Neutrophil (primary cell): ENCODE results near the gene ADCY1.

ENCODE experiments used
- H3K27ac ChIP-seq: fragments of 200-600 bp; sonication (generic); 2 replicates; pipeline ENCODE4 v1.5.1; 2016; ENCODE audit warnings: mild to moderate bottlenecking, moderate library complexity
- H3K27me3 ChIP-seq: fragments of 200-600 bp; sonication (generic); 2 replicates; pipeline ENCODE4 v1.6.0; 2016; ENCODE audit warnings: mild to moderate bottlenecking
- H3K36me3 ChIP-seq: fragments of 200-600 bp; sonication (generic); 2 replicates; pipeline ENCODE4 v1.5.1; 2017
- H3K4me1 ChIP-seq, 2 experiments: fragments of 200-600 bp in 1 of 2; sonication (generic) in 1 of 2; 1 replicate in 1 of 2; 2 replicates in 1 of 2; pipeline versions ENCODE4 v1.5.1 to v1.6.1; 2013 to 2016; ENCODE audit warnings: low read depth in 1 of 2, low read length in 1 of 2, mild to moderate bottlenecking in 1 of 2, moderate library complexity in 1 of 2; ENCODE audit not compliant: control insufficient read depth in 1 of 2, insufficient read depth in 1 of 2
- H3K4me3 ChIP-seq, 2 experiments: fragments of 200-600 bp in 1 of 2; sonication (generic) in 1 of 2; 1 replicate in 1 of 2; 2 replicates in 1 of 2; pipeline ENCODE4 v1.5.1; 2013 to 2016; ENCODE audit warnings: low read depth in 1 of 2, low read length in 1 of 2, mild to moderate bottlenecking in 1 of 2, moderate library complexity in 1 of 2
- H3K9me3 ChIP-seq: fragments of 200-600 bp; sonication (generic); 2 replicates; pipeline ENCODE4 v1.5.1; 2016
- TF ChIP-seq, protein P1 (sequence below): fragments of 200-600 bp; sonication (generic); IDR thresholded peaks from 2 replicates; pipeline ENCODE4 v1.5.1; 2016; ENCODE audit warnings: antibody characterized with exemption

ADCY1 gene

GRCh38 chr7:45647967-45648670 lies 74.0 kb downstream of the ADCY1 start:
- Histone ChIP-seq H3K27me3 (no peaks in the 10 kb centered on the region), H3K9me3 (no peaks in the 10 kb centered on the region), H3K36me3 (no peaks in the 10 kb centered on the region), H3K4me3 (no peak overlapping the region), H3K4me1 (no peaks in the 10 kb centered on the region), H3K27ac (no peak overlapping the region)
- TF ChIP-seq, protein P1, sequence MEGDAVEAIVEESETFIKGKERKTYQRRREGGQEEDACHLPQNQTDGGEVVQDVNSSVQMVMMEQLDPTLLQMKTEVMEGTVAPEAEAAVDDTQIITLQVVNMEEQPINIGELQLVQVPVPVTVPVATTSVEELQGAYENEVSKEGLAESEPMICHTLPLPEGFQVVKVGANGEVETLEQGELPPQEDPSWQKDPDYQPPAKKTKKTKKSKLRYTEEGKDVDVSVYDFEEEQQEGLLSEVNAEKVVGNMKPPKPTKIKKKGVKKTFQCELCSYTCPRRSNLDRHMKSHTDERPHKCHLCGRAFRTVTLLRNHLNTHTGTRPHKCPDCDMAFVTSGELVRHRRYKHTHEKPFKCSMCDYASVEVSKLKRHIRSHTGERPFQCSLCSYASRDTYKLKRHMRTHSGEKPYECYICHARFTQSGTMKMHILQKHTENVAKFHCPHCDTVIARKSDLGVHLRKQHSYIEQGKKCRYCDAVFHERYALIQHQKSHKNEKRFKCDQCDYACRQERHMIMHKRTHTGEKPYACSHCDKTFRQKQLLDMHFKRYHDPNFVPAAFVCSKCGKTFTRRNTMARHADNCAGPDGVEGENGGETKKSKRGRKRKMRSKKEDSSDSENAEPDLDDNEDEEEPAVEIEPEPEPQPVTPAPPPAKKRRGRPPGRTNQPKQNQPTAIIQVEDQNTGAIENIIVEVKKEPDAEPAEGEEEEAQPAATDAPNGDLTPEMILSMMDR = no peak

GRCh38 chr7:45648671-45648995 lies 74.5 kb downstream of the ADCY1 start:
- no peaks in the 10 kb centered on the region for H3K27me3 ChIP-seq

DNA sequence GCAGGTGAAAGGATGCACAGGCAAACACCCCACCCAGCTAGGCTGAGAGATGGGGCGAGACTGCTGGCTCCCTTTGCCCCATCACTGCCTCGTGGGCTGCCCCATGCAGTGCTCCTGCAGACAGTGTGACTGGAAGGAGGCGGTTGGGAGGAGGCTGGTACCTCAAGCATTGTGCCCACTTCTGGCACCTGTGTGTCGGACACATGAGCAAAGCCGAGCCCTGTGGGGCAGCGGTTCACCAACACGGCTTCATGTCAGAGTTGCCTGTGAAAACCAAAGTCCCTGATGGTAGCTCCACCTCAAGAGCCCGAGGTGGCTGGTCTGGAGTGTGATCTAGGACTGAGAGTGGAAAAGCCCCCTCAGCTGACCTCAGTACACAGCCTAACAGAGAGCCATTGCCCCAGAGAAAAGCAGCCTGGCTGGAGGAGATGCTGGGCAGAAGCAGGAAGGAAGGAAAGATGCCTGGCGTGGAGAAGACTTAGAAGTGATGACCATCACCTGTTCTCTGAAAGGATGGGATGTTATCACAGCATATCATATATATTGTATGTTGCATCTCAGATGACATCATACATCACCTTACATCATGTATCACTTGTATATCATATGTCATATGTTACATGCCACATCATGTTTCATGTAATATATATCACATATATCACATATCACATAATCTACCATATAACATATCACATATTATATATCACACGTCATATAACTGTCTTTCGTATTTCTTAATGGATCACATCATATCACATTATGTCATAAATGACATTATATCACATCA lies 75.6 kb downstream of the ADCY1 start:
- Histone ChIP-seq H3K9me3 (no peaks in the 10 kb centered on the region), H3K27ac (no peak overlapping the region), H3K4me1 (no peaks in the 10 kb centered on the region), H3K36me3 (no peaks in the 10 kb centered on the region), H3K4me3 (no peak overlapping the region), H3K27me3 (no peaks in the 10 kb centered on the region)
- TF ChIP-seq, protein P1 = no peak

More at GRCh38 chr7:45648671-45648995, 74.5 kb downstream of the ADCY1 start:
- Histone ChIP-seq H3K4me3 (no peak overlapping the region), H3K27ac (no peak overlapping the region), H3K4me1 (no peaks in the 10 kb centered on the region), H3K9me3 (no peaks in the 10 kb centered on the region), H3K36me3 (no peaks in the 10 kb centered on the region)
- TF ChIP-seq, protein P1 = no peak

DNA sequence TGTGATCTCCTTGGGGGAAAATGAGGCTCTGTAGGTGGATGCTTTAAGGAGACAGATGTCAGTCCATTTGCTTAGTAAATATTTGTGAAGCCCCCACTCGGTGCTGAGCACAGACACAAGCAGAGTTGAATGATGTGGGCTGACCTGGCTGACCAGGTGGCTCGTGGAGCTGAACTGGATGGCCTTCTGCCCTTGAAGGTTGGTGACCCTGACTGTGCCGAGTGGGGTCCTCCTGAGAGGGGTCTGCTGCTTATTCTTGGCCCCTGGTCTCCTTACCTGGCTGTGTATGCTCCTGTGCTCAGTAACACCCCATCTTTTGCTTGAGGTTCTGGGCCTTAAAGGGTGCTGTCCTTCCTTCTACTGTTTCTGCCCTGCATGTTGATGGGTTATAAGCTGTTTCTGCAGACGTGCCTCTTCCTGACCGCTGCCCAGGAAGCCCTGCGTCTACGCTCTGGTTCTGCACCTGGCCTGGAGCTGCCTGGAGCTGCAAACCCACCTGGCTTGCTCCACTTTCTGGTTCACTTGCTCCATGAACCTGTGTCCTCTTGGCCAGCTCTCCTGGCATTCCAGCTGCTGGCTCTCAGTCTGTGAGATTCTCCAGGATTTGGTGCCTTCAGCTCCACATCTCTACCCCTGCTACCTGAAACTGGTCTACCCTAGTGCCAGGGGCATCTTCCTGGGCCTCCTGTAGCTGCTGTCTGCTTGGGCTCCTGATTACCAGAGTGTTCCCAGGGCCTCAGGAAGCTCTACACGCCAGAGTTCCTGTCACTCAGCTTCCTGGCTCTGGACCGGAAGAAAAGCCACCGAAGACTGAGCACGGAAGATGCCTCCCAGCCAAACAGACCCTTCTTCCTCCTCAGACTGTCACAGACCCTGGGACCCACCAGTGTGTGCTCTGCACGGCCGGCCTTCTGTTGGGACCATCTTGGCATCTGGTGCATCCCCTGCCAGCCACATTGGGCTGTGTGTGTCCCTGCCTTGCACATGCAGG lies 76.5 kb downstream of the ADCY1 start:
- H3K9me3 ChIP-seq = no peaks in the 10 kb centered on the region
- no peaks in the 10 kb centered on the region for H3K4me1 ChIP-seq
- TF ChIP-seq, protein P1 = no peak
- H3K4me3 ChIP-seq = no peak overlapping the region
- H3K36me3 ChIP-seq = no peaks in the 10 kb centered on the region
- H3K27me3 ChIP-seq = no peaks in the 10 kb centered on the region
- no peak overlapping the region for H3K27ac ChIP-seq

- Histone ChIP-seq H3K27ac (no peak overlapping the region), H3K4me3 (no peak overlapping the region), H3K4me1 (no peaks in the 10 kb centered on the region), H3K27me3 (no peaks in the 10 kb centered on the region), H3K9me3 (no peaks in the 10 kb centered on the region), H3K36me3 (no peaks in the 10 kb centered on the region)
- TF ChIP-seq, protein P1 = no peak
Measured at GRCh38 chr7:45651540-45651939, 77.4 kb downstream of the ADCY1 start.
